ENCODE measurements around the gene LDAH.

- TF ChIP-seq CTCF (IDR thresholded peaks at IDR 0.05) (no peak), ZFX (IDR thresholded peaks at IDR 0.05; ENCODE audit: borderline replicate concordance) (no peak)
Observed at GRCh38 chr2:20823917-20824316, 1.0 kb upstream of the LDAH start.
